HG03520 (cell line): ENCODE data around the gene EPHB1.

Source experiments
- ATAC-seq: cut with Tn5 transposase; IDR thresholded peaks from one replicate; pipeline ENCODE4 v1.9.1; 2021; ENCODE audit warnings: mild to moderate bottlenecking, moderate library complexity; ENCODE audit not compliant: unreplicated experiment

Gene EPHB1

DNA sequence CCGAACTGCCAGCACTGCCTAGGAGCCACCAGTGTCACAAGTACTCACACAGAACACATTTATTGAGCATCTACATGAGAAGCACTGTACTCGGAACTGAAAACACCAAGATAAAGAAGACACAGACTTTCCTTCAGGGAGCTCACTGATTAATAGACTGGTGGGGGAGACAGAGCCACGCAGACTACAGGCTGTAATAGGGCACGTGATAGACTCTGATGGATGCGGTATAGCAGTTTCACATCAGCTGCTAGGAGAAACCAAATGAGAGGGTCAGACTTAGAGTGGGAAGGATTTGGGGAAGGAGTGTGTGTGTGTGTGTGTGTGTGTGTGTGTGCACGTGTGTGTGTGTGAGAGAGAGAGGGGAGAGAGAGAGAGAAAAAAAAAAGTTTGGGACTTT, 12.1 kb downstream of the EPHB1 start:
- ATAC-seq = no peak

- no peak for ATAC-seq
Observed at GRCh38 chr3:134808835-134809234, 13.8 kb downstream of the EPHB1 start.

DNA sequence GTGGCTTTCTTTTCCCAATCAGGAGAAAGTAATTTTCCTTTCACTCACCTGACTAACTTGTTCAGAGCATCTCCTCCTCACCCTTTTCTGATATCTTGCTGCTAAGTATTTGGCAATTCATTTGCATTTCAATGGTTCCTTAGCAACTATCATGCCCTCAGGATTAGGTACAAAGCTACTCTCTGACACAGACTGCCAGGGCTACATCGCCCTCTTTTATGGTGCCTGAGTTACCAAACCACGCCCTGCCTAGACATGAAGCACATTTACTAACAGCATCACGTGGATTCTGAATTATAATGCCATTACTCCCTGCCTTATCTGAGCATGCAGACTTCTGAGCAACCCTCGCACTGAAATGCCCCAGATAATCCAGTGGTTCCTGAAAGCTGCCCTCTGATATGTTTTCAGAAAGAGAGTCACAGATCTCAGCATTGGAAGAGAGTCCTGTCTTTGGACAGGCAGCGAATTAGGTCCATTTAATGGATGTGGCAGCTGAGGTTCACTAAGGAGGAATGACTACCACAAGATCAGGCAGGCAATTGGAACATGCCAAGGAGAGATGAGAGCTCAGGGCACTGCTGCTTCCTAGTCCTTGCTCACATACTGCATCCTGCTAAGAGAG, 14.5 kb downstream of the EPHB1 start:
- ATAC-seq = no peak

DNA sequence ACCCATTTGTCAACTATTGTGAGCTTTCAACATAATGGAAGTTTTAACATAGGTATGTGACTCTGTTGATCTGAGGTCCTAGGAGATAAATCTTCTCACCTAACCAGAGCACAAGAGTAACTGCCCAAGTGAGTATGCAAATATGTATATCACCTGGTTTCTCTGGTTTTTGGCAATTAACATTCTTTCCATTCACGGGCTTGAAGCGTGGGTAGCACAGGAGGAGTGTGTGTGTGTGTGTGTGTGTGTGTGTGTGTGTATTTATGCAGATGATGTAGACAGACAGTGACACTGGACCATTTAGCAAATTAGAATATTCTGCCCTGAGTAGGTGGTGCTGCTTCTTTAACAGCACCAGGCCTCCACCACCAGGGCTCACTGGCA, 15.0 kb downstream of the EPHB1 start:
- ATAC-seq = no peak

GRCh38 chr3:134810850-134811249, 15.8 kb downstream of the EPHB1 start:
- ATAC-seq = no peak

- no peak for ATAC-seq
Observed at GRCh38 chr3:134813618-134814017, 18.6 kb downstream of the EPHB1 start.

- ATAC-seq = no peak
Observed at GRCh38 chr3:134815519-134815918, 20.5 kb downstream of the EPHB1 start.

GRCh38 chr3:134816623-134817022, 21.6 kb downstream of the EPHB1 start:
- no peak for ATAC-seq

DNA sequence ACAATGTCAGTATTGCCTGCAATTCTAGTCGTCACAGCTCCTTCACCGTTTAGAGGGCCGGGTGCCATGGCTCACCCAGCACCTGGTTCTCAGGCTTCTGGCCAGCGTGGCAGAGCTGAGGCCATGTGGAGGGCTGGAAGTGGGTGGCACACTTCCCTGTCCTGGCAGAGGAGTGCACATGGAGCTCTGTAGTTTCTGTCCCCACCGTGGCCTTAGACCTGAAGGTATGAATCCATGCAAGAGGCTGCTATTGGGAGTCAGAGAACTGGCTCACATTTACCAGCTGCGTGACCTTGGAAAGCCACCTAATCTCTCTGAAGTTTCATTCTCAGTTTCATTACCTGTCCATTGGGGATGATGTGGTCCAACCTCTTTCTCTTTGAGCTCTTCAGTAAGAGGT, 22.2 kb downstream of the EPHB1 start:
- ATAC-seq = peak; percentile 72

DNA sequence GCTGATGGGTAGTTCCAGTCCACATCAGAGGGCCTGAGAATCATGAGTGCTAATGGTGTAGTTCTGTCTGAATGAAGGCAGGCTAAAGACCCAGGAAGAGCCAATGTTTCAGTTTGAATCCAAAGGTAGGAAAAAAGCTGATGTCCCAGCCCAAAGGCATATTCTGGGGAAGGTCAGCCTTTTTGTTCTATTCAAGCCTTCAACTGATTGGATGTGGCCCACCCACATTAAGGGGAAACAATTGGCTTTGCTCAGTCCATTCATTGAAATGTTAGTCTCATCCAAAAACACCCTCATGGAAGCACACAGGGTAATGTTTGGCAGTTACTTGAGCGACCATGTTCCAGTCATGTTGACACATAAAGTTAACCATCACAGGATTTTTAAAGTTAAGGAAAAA, 25.9 kb downstream of the EPHB1 start:
- no peak for ATAC-seq

DNA sequence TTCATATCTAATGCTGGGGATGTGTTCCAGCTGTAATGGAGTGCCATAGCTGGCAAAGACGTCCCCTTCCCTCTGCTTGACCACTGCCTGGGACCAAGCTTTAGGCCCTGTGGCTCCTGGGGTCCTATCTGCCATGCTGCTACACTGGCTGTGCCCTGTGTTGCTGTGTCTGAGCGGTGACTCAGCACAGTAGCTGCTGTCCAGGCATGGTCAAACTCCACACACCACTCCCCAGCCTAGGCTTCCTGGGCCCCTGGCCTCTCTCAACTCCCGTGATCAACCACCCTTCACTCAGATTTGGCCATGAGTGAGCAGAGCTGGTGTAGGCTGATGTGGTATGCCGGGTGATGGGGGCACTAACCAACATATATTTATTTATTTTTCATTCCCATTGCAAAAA, 27.0 kb downstream of the EPHB1 start:
- no peak for ATAC-seq

DNA sequence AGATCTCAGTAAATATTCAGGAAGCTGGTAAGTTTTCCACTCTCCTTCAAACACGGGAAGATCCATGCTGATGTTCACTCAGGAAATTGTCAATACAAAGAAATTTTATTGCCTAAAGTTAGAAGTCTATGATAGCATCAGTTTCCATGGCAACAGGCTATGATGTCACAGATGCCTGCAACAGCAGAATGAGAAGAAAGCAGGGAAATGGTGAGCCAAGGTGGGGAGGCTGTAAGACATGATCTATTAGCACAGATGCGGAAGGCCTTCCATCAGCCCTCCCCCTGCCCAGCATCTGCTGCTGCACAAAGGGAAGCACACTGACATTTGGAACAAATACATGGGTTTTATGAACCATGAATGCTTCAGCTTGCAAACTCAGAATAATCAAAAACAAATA, 28.6 kb downstream of the EPHB1 start:
- ATAC-seq = no peak

DNA sequence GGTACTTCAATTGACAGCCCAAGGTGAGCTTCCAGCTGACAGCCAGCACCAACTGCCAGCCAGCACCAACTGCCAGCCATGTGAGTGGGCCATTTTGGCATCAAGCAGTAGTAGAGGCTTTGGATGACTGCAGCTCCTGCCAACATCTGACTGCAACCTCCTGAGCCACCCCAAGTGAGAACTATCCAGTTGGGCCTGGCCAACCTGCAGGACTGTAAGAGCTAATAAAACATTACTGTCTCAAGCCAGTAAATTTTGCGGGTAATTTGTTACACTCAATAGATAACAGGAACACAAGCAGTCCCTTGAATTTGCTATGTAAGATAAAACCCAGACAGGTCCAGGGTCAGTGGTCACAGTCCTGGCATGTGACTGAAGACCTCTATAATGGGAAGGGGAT, 29.7 kb downstream of the EPHB1 start:
- no peak for ATAC-seq

DNA sequence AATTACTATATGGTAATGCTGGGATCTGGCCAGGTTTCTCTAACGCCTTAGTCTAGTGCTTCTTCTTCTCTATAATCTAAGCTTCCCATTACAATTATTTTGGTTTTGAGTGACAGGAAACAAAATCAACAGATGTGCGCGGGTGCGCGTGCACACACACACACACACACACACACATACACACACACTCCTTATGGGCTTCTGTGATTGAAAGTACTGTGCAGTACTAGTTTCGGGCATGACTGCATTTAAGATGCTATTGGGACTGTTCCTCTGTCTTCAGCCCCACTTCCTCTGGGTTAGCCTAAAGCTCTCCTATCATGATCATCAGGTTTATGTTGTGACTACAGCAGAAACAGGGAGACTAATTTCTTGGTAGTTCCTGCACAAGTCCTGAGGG, 32.2 kb downstream of the EPHB1 start:
- ATAC-seq = no peak

DNA sequence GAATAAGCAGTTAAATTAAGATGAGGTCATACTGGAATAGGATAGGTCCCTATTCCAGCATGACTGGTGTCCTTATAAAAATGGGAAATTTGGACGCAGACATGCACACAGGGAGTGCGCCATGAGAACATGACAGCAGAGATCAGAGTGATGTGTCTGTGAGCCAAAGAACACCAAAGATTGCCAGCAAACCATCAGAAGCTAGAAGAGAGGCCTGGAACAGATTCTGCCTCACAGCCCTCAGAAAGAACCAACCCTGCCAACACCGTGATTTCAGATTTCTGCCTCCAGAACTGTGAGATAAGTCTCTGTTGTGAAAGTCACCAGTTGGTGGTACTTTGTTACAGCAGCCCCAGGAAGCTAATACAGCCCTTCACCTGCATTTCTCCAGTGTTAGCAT, 34.7 kb downstream of the EPHB1 start:
- ATAC-seq = no peak

- no peak for ATAC-seq
Observed at GRCh38 chr3:134832585-134832984, 37.5 kb downstream of the EPHB1 start.

DNA sequence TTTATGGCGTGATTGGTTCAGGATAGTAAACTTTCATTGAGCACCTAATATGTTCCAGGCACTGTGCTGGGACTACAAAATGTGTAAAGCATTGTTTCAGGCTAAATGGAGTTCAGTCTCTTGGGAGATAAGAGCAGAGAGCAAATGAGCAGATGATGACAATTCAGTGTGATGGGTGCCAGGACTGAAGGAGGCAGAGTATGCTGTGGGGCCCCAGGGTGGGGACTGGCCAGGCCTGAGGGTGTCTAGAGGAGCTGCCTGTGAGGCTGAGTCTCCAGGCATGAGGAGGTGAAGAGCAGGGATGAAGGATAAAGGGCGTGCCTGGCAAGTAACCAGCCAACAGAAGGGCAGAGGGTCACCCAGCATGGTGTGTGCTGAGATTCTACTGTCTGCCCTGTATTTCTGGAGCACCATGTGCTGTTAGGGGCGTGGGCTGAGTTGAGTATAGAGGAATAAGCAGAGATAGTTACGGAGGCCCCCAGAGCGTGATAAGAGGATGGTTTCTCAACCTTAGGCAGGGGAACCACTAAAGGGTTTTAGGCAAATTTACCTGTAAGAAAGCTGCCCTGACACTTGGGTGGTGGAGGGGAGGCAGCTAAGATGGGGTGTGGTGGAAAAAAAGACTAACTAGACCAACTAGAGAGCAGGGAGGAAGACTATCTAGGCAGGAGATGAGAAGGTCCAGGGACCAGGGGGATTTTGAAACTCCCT, 38.5 kb downstream of the EPHB1 start:
- ATAC-seq = no peak

DNA sequence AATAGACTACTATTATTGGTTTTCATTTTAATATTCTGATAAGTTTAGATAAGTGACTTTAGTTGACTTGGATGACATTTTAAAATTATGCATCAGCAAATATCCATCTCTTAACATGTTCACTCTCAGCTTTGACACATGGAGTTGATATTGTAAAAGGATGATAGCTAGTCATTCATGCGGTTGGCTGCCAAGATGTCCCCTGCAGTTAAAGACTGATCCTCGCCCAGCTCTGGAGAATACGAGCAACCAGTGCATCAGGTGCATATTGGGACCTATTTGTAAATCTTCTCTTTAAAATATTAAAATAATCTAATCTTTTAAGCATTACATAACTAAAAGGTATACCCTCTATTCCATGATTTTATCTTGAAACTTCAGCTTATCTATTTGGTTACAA, 41.9 kb downstream of the EPHB1 start:
- no peak for ATAC-seq

DNA sequence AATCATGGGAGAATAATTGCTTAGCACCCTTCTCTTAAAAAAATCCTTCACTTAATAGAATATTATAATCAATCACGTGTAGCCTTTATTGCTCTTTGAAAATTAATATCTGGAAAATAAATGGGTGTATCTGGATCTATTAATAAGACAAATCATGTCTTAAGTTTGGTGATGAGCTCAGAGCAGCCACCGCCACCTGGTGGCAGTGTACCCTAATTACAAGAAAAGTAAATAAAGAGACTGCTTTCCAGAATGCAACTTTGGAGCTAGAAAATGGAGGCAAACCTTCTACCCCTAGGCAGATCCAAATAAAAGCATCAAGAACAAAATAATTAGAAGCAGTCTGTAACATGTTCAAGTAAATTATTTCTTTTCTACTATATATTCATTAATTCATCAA, 43.5 kb downstream of the EPHB1 start:
- ATAC-seq = no peak

DNA sequence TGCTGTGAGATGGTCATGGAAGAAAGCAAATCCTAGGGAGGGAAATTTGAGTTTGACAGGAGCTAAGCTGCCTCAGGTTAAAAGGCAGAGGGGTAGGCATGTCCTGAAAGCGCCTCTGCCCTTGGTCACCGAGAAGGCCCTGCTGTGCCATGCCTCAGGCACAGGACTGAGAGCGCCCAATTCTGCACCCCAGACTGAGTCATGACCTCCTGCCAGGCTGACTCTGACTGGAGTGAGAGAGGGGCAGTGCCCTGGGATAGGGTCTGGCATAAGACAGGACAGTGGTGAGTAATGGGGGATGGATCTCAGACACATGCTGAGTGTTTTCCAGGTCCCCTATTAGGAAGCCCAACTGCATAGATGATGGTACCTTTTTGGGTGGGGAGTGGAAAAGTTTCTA, 44.4 kb downstream of the EPHB1 start:
- ATAC-seq = no peak

DNA sequence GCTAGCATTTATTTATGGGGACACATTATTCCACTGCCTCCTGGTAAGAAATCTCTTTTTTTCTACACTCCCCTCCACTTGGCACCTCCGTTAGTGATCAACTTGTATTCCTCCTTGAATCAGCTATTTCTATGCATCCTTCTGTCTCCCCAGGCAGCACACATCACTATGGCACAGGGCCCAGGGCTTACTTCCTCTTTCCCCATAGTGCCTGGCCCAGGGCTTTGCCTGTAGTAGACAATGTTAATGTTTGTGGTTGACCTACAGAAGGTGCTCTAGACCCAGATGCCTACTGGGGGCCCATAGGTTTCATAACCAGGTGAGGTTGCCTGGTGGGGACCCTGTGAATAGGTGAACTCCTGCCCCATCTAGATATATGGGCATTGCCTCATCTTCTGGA, 44.9 kb downstream of the EPHB1 start:
- peak; percentile 72 for ATAC-seq

DNA sequence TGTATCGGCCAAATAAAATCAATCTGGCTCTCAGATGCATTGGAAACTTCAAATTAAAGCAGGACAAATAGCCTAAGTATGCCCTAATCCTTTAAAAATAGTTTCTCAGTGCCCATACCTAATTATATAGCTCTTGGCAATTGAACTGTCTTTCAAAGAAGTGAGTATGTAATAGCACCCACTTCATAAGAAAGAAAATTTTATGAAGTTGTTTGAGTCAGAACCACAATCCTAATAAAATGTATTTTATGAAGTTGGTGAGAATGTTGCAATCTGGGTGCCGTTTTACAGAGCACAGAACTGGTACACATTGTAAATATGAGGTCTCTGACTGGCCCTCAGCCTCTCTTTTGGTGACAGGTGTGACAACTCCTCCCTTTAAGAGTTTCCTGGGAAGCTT, 45.4 kb downstream of the EPHB1 start:
- ATAC-seq = no peak

DNA sequence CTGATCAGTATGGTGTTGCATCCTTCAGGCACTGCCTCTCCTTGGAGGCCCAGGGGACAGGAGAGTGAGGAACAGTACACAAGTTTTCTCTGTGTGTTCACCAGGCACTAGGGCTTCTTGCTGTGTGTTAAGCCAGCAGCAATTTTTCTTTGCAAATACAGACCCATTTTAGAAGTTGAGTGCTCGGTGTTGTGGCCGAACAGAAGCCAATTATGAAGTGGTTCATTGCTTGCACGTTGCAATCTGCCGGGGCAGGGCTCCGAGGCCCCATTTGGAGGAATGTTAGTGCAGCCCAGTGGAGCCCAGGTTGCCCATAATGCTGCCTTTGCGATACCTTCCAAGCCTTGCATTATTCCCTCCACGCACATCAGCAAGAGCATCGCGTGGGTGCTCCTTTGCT, 51.0 kb downstream of the EPHB1 start:
- no peak for ATAC-seq
